HG03457 (cell line): ENCODE results near the gene LONRF2.
"Not testable (repeated sequence)": the region's sequence is repeated elsewhere in the genome, so short reads cannot be mapped to it uniquely, and the experiment has no call there.

Experiments used
- ATAC-seq: cut with Tn5 transposase; IDR thresholded peaks from one replicate; pipeline ENCODE4 v1.9.1; 2021; ENCODE audit warnings: moderate number of reproducible peaks; ENCODE audit not compliant: unreplicated experiment

Gene LONRF2

GRCh38 chr2:100321866-100322820 is at the start of gene LONRF2:
TSS of gene LONRF2 (minus strand) at chr2:100322501. CDS start at chr2:100322093, 408 bp downstream.
- ATAC-seq, result no peak

GRCh38 chr2:100367163-100367562 is 44.9 kb upstream of the LONRF2 start:
- no peak for ATAC-seq

DNA sequence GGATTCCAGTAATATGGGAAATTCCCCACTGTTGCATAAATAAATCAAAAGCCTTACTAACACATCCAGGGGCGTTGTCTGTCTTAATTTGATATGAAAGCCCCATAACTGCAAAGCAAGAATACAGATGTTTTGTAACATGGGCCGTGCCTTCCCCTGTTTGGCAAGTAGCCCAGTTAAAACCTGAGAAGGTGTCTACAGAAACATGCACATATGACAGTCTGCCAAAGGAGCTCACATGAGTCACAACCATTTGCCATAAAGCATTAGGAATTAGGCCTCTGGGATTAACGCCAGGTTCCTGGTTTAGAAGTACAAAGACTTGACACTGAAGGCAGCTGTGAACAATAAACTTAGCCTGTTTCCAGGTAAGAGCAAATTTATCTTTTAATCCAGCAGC is 43.1 kb upstream of the LONRF2 start:
- ATAC-seq, result no peak

DNA sequence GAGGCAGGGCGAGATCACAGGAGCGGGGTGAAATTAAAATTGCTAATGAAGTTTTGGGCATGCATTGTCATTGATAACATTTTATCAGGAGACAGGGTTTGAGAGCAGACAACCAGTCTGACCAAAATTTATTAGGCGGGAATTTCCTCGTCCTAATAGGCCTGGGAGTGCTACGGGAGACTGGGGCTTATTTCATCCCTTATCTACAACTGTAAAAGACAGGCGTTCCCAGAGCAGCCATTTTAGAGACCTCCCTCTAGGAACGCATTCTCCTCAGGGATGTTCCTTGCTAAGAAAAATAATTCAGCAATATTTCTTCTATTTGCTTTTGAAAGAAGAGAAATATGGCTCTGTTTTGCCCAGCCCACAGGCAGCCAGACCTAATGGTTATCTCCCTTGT is 40.0 kb upstream of the LONRF2 start:
- not testable (repeated sequence) for ATAC-seq

GRCh38 chr2:100359576-100359975 is 37.3 kb upstream of the LONRF2 start:
- no peak for ATAC-seq

DNA sequence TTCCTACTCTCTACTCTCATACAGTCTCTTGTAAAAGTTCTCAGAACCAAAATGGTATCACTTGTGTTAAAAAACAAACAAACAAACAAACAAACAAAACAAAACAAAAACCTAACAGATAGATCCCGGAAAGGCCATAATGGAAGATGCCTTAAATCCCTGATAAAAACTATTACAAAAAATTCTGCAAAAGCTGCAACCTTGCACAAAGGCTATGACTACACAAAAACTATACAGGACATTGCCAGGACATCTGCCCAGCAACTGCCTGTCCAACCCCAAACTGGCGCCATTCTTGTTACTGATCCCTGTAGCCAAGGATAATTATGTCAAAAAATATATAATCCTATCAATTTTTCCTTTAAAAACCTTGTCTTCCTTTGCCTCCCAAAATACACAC is 36.3 kb upstream of the LONRF2 start:
- ATAC-seq, result no peak

DNA sequence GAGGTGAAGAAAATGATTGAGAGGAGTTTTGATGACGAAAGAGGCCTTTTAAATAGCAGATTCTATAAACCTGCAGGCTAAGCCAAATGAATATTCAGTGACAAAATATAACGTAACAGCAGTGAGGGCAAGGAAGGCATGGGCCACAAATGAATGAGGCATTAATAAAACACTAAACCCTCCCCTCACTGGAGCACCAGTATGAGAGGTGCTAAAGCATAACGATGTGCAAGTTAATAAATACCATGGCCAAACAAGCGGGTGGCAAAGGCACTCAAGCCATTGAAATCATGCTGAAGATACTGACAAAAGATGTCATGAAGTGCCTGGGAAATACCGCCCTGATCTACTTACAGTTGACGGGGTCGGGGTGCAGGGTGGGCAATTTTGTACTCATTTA is 30.2 kb upstream of the LONRF2 start:
- no peak for ATAC-seq

GRCh38 chr2:100350661-100351185 is 28.4 kb upstream of the LONRF2 start:
- ATAC-seq, result no peak

DNA sequence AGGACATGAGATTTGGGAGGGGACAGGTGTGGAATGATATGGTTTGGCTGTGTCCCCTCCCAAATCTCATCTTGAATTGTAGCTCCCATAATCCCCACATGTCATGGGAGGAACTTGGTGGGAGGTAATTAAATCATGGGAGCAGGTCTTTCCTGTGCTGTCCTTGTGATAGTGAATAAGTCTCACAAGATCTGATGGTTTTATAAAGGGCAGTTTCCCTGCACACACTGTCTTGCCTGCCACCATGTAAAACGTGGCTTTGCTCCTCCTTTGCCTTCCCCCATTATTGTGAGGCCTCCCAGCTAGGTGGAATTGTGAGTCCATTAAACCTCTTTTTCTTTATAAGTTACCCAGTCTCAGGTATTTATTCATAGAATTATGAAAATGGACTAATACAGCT is 22.8 kb upstream of the LONRF2 start:
- not testable (repeated sequence) for ATAC-seq

- no peak for ATAC-seq
These were observed 22.1 kb upstream of the LONRF2 start for GRCh38 chr2:100344433-100344832.

DNA sequence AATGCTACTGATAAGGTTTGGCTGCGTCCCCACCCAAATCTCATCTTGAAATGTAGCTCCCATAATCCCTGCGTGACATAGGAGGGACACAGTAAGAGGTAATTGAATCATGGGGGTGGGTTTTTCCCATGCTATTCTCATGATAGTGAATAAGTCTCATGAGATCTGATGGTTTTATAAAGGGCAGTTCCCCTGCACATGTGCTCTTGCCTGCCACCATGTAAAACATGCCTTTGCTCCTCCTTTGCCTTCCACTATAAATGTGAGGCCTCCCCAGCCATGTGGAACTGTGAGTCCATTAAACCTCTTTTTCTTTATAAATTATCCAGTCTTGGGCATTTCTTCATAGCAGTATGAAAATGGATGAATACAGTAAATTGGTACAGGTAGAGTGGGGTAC is 20.2 kb upstream of the LONRF2 start:
- ATAC-seq, result not testable (repeated sequence)

- ATAC-seq, result no peak
These were observed 17.5 kb upstream of the LONRF2 start for GRCh38 chr2:100339823-100340222.

GRCh38 chr2:100334929-100335328 is 12.6 kb upstream of the LONRF2 start:
- no peak for ATAC-seq

DNA sequence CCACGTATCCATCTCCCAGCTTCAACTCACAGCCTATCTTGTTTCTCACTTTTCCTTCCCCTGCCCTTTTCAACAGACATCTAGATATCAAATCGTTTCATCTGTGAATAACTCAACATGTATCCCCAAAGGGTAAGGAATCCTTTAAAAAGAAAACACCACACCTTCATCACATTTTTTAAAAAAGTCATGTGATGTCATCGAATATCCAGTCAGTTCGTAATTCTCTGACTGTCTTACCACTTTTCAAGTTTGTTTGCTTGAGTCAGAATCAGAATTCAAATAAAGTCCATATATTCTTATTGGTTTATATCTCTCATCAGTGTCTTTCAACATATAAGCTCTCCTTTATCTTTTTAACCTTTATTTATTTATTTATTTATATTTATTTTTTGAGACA is 5.4 kb upstream of the LONRF2 start:
- no peak for ATAC-seq

GRCh38 chr2:100321179-100321865 is 979 bp downstream of the LONRF2 start:
- no peak for ATAC-seq

- no peak for ATAC-seq
These were observed 1.6 kb downstream of the LONRF2 start for GRCh38 chr2:100320547-100321178.

DNA sequence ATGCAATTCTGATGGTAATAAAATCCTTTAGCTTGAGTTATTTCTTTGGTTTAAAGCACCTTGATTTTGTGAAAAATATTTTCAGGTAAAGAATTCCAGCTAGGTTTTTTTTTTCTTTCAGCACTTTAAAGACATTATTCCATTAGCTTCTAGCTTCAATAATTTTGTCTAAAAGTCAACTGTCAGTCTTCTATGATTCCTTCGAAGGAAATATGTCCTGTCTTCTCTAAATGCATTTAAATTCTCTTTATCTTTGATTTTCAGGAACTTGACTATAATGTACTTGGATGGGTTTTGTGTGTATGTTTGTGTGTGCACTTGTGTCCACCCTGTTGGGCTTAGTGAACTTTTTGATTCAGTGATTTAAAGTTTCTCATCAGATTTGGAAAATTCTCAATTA is 4.7 kb downstream of the LONRF2 start:
- no peak for ATAC-seq

GRCh38 chr2:100309973-100310719 is 12.2 kb downstream of the LONRF2 start:
- ATAC-seq, result no peak

GRCh38 chr2:100309311-100309710 is 13.0 kb downstream of the LONRF2 start:
- no peak for ATAC-seq

- no peak for ATAC-seq
These were observed 18.6 kb downstream of the LONRF2 start for GRCh38 chr2:100303744-100304143.

GRCh38 chr2:100302585-100302892 is 19.8 kb downstream of the LONRF2 start:
- ATAC-seq, result no peak
